SHP77 (cell line): Measurements from ENCODE around the gene YWHAH.
A peak's percentile ranks its signal among the peaks of the same experiment; 100 is the strongest.

Source experiments
- DNase-seq, 2 experiments: peaks; one replicate each; lab custom pipeline; 2025; lab: John Stamatoyannopoulos, UW

The YWHAH gene

GRCh38 chr22:31950226-31950625 lies 5.9 kb downstream of the YWHAH start:
- DNase-seq, result no peak

GRCh38 chr22:31951194-31952093 lies 7.1 kb downstream of the YWHAH start:
- DNase-seq, result no peak

- no peak for DNase-seq
Measured at GRCh38 chr22:31952094-31952401, 7.7 kb downstream of the YWHAH start.

- DNase-seq, result no peak
Measured at GRCh38 chr22:31952472-31952871, 8.1 kb downstream of the YWHAH start.

- DNase-seq, result no peak
Measured at GRCh38 chr22:31953261-31953660, 8.9 kb downstream of the YWHAH start.

GRCh38 chr22:31954535-31955523 lies 10.5 kb downstream of the YWHAH start:
- DNase-seq, result no peak

- DNase-seq, result no peak
Measured at GRCh38 chr22:31956360-31956759, 12.0 kb downstream of the YWHAH start.

GRCh38 chr22:31957970-31958594 lies 13.7 kb downstream of the YWHAH start:
- DNase-seq, result no peak

- DNase-seq, result no peak
Measured at GRCh38 chr22:31958625-31959239, 14.4 kb downstream of the YWHAH start.

- no peak for DNase-seq
Measured at GRCh38 chr22:31960767-31961166, 16.4 kb downstream of the YWHAH start.

GRCh38 chr22:31962387-31963125 lies 18.2 kb downstream of the YWHAH start:
- no peak for DNase-seq

GRCh38 chr22:31968022-31968421 lies 23.7 kb downstream of the YWHAH start:
- DNase-seq, result no peak

- DNase-seq, result peak; percentile 62 to 79
Measured at GRCh38 chr22:31969789-31970489, 25.6 kb downstream of the YWHAH start.

- DNase-seq, result peak; percentile 70 to 80
Measured at GRCh38 chr22:31970490-31971444, 26.4 kb downstream of the YWHAH start.

- DNase-seq, result no peak
Measured at GRCh38 chr22:31972180-31972579, 27.8 kb downstream of the YWHAH start.

- no peak for DNase-seq
Measured at GRCh38 chr22:31973739-31974138, 29.4 kb downstream of the YWHAH start.

- peak; percentile 64 to 74 for DNase-seq
Measured at GRCh38 chr22:31977141-31977841, 33.0 kb downstream of the YWHAH start.

GRCh38 chr22:31977939-31978338 lies 33.6 kb downstream of the YWHAH start:
- DNase-seq, result no peak

GRCh38 chr22:31980628-31981027 lies 36.3 kb downstream of the YWHAH start:
- DNase-seq, result no peak
